Colonic mucosa (tissue), 4 donors: ENCODE results near the gene SCO1. TPM values are rescaled to one million over a fixed set of nuclear protein-coding genes. Genes with fewer than 3 reads are reported as not detected.
"Not testable (repeated sequence)": the region's sequence is repeated elsewhere in the genome, so short reads cannot be mapped to it uniquely, and the experiment has no call there.

Experiments
- DNase-seq: peaks from one replicate; pipeline ENCODE4 v3.0.0-alpha.2; 2020
- H3K27ac ChIP-seq: fragments of 200-600 bp; one replicate; pipeline ENCODE4 v1.8.0; 2021
- H3K27me3 ChIP-seq: fragments of 200-600 bp; one replicate; pipeline ENCODE4 v1.8.0; 2021
- H3K36me3 ChIP-seq: fragments of 200-600 bp; one replicate; pipeline ENCODE4 v1.8.0; 2021
- H3K4me1 ChIP-seq: fragments of 200-600 bp; one replicate; pipeline ENCODE4 v1.8.0; 2021; ENCODE audit warnings: mild to moderate bottlenecking
- H3K4me3 ChIP-seq: fragments of 200-600 bp; one replicate; pipeline ENCODE4 v1.8.0; 2021
- H3K9ac ChIP-seq, 2 donors: one replicate each; pipeline ENCODE4 v1.7.0; 2013; ENCODE audit warnings: control low read depth in 2 of 2, low read depth in 2 of 2, low read length in 2 of 2
- H3K9me3 ChIP-seq: fragments of 200-600 bp; one replicate; pipeline ENCODE4 v1.8.0; 2021
- CTCF ChIP-seq: fragments of 200-600 bp; IDR thresholded peaks from one replicate; pipeline ENCODE4 v1.8.0; 2022; ENCODE audit warnings: antibody characterized with exemption, mild to moderate bottlenecking
- intact Hi-C: fragments of 100-400 bp; cut with DNase I; formaldehyde crosslinking; loops from one replicate; pipeline ENCODE4 v1.14.1; 2022
- total RNA-seq, 2 donors: library from RNA; stranded (reverse); fragmentation: NEBNext Ultra II Directional in 1 of 2; extraction: Animal tissue kit (Norgen Biotek cat#: 25700) in 1 of 2; gene quantifications; one replicate each; pipeline ENCODE4 v1.2.1, GENCODE V29; 2021
- donor health status: healthy.
- donor health status: DM: no; HTN: no; CAD: no.
- donor health status: DM: no; HTN: no; CAD: no.

Gene SCO1
- total RNA-seq, 2 donors from 2014 or later = 41.8 to 54.7 TPM

DNA sequence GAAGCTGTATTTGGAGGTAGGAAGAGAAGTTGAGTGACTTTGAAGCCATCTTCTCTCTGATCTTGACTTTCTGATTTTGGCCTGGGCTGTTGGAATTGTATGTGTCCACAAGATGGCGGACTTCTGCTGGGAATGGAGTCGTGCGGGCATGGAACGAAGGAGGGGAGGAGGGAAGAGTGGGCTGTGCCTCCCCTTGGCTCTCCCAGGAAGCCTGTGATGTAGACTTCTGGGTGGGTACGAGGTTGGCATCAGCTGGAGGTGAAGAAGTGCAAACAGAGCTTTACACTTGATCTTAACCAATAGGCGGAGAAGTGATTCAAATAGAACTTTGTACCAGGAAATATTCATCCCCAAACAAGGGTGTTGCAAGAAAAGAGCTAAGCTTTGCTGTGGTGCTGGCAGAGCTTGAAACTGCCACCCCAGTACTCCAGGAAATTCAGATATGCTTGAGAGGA is 39.9 kb upstream of the SCO1 start:
- Histone ChIP-seq H3K9ac (peak overlapping the region in 1 of 2 donors; percentile 43), H3K4me3 (no peak overlapping the region), H3K4me1 (peaks cover 2% of the 10 kb centered on the region), H3K27me3 (no peaks in the 10 kb centered on the region), H3K27ac (peak overlapping the region; percentile 92), H3K9me3 (no peaks in the 10 kb centered on the region), H3K36me3 (no peaks in the 10 kb centered on the region)
- peak; percentile 76 for TF ChIP-seq CTCF
- intact Hi-C loops = loop anchor here (1.0 kb wide), 1 partner anchor 108 kb away; no protein-coding TSS in a partner anchor
- DNase-seq = peak; percentile 91

DNA sequence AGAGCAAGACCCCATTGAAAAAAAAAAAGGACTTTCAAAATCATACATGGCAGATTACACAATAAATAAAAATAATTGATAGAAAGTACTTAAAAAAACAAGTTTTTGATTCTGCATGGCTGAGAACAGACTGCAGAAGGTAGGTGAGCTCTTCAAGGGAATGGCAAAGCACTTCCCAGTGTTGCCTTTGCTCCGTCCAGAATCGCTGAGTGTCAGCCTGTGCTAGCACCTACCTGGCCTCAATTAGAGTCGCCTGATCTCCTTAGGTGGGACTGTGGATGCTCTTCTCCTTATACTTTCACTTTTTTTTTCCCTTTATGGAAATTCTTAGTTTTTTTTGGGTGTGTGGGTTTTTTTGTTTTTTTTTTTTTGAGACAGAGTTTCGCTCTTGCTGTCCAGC is 38.5 kb upstream of the SCO1 start:
- TF ChIP-seq CTCF = no peak
- intact Hi-C loops = no loop called here
- Histone ChIP-seq H3K4me3 (no peak overlapping the region), H3K9ac (no peak overlapping the region), H3K4me1 (peaks cover 2% of the 10 kb centered on the region), H3K27me3 (no peaks in the 10 kb centered on the region), H3K9me3 (no peaks in the 10 kb centered on the region), H3K36me3 (no peaks in the 10 kb centered on the region), H3K27ac (no peak overlapping the region)
- DNase-seq = no peak

GRCh38 chr17:10735251-10735650 is 37.9 kb upstream of the SCO1 start:
- H3K4me1 ChIP-seq = peaks cover 2% of the 10 kb centered on the region
- no peaks in the 10 kb centered on the region for H3K9me3 ChIP-seq
- no peak for DNase-seq
- H3K27me3 ChIP-seq = no peaks in the 10 kb centered on the region
- no peak overlapping the region for H3K27ac ChIP-seq
- no peak overlapping the region for H3K4me3 ChIP-seq
- intact Hi-C loops = no loop called here
- no peaks in the 10 kb centered on the region for H3K36me3 ChIP-seq
- TF ChIP-seq CTCF = no peak
- H3K9ac ChIP-seq = no peak overlapping the region

DNA sequence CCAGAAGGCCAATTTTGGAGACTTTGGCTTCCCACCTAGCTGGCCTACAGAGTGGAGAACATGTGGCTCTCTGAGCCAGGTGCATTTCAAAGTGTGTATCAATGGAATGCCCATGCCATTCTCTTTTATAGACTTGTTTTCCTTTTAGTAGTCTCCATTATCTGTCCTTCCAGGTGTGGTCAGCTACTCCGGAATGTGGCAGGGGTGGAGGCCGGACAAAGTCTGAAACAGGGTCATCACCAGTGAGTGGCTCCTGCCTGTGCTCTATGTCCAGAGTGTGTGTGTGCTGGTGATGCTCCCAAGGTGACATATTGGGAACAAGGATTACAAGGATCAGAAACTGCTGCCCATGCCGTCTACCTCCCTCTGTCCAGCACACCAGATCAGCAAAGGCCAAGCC is 36.3 kb upstream of the SCO1 start:
- no peak for DNase-seq
- no peaks in the 10 kb centered on the region for H3K9me3 ChIP-seq
- H3K9ac ChIP-seq = no peak overlapping the region
- no peaks in the 10 kb centered on the region for H3K36me3 ChIP-seq
- H3K27me3 ChIP-seq = no peaks in the 10 kb centered on the region
- no peak overlapping the region for H3K4me3 ChIP-seq
- H3K4me1 ChIP-seq = peaks cover 2% of the 10 kb centered on the region
- peak overlapping the region; percentile 18 for H3K27ac ChIP-seq
- intact Hi-C loops = no loop called here
- TF ChIP-seq CTCF = no peak

DNA sequence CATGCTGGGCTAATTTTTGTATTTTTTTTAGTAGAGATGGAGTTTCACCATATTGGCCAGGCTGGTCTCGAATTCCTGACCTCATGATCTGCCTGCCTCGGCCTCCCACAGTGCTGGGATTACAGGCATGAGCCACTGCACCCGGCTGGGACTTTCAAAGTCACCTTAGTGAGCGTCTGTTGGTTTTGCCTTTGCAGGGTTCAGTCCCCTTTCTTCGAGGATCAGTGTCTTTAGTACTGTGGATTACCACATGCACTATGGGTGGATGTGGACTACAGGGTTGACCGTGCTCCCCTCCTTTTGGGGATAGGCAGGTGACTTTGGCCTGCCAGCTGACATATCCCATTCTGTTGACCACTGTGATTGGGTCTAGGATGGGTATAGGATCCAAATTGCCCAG is 34.8 kb upstream of the SCO1 start:
- H3K4me3 ChIP-seq, H3K4me1 ChIP-seq, H3K27ac ChIP-seq, intact Hi-C loops, H3K9me3 ChIP-seq, H3K36me3 ChIP-seq, H3K9ac ChIP-seq, H3K27me3 ChIP-seq, DNase-seq: not testable (repeated sequence)

- no peak overlapping the region for H3K4me3 ChIP-seq
- no peaks in the 10 kb centered on the region for H3K27me3 ChIP-seq
Measured at GRCh38 chr17:10731408-10731879, 34.1 kb upstream of the SCO1 start.

GRCh38 chr17:10730247-10730646 is 32.9 kb upstream of the SCO1 start:
- H3K27me3 ChIP-seq, DNase-seq, H3K36me3 ChIP-seq, H3K4me1 ChIP-seq, H3K9me3 ChIP-seq, intact Hi-C loops: not testable (repeated sequence)
- Histone ChIP-seq H3K27ac (peak overlapping the region; percentile 87), H3K9ac (peak overlapping the region; percentile 68 to 87), H3K4me3 (peak overlapping the region; percentile 65)

More at GRCh38 chr17:10731408-10731879, 34.1 kb upstream of the SCO1 start:
- intact Hi-C loops = no loop called here
- Histone ChIP-seq H3K4me1 (no peaks in the 10 kb centered on the region), H3K27ac (peak overlapping the region; percentile 87), H3K9me3 (no peaks in the 10 kb centered on the region), H3K9ac (peak overlapping the region; percentile 1 to 79), H3K36me3 (no peaks in the 10 kb centered on the region)
- no peak for DNase-seq
- TF ChIP-seq CTCF = no peak
